GM13977 (cell line): Measurements from ENCODE around the gene FCGBP.

ENCODE experiments used
- DNase-seq: peaks from one replicate; pipeline ENCODE4 v3.0.0; 2012; ENCODE audit warnings: low spot score
- in situ Hi-C: fragments of 300-500 bp; cut with MboI; formaldehyde crosslinking; loops from one replicate; pipeline ENCODE4 v1.12.0; 2022; ENCODE audit warnings: low sequenced_read_pairs, low pct_unique_long_range_greater_than_20kb, mixed read lengths, inconsistent platforms; ENCODE audit not compliant: unreplicated experiment
- TF ChIP-seq, protein P1 (sequence below): IDR thresholded peaks from 2 replicates; pipeline ENCODE4 v1.5.1; 2012; ENCODE audit warnings: mild to moderate bottlenecking, control low read depth; ENCODE audit not compliant: insufficient read depth; ENCODE audit errors: extremely low read depth, missing control alignments

The FCGBP gene

GRCh38 chr19:39935364-39935661, 879 bp upstream of the FCGBP start:
- in situ Hi-C loops, result no loop called here
- DNase-seq, result no peak
- TF ChIP-seq, protein P1, sequence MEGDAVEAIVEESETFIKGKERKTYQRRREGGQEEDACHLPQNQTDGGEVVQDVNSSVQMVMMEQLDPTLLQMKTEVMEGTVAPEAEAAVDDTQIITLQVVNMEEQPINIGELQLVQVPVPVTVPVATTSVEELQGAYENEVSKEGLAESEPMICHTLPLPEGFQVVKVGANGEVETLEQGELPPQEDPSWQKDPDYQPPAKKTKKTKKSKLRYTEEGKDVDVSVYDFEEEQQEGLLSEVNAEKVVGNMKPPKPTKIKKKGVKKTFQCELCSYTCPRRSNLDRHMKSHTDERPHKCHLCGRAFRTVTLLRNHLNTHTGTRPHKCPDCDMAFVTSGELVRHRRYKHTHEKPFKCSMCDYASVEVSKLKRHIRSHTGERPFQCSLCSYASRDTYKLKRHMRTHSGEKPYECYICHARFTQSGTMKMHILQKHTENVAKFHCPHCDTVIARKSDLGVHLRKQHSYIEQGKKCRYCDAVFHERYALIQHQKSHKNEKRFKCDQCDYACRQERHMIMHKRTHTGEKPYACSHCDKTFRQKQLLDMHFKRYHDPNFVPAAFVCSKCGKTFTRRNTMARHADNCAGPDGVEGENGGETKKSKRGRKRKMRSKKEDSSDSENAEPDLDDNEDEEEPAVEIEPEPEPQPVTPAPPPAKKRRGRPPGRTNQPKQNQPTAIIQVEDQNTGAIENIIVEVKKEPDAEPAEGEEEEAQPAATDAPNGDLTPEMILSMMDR, result no peak

DNA sequence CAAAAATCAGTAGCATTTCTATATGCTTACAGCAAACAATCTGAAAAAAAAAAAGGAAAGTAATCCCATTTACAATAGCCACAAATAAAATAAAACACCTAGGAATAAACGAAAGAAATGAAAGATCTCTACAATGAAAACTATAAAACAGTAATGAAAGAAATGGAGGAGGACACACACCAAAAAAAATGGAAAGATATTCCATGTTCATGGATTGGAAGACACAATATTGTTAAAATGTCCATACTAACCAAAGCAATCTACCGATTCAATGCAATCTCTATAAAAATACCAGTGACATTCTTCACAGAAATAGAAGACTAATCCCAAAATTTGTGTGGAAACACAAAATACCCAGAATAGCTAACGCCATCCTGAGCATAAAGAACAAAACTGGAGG, 4.7 kb downstream of the FCGBP start:
- in situ Hi-C loops, result no loop called here
- DNase-seq, result no peak
- TF ChIP-seq, protein P1, result no peak

DNA sequence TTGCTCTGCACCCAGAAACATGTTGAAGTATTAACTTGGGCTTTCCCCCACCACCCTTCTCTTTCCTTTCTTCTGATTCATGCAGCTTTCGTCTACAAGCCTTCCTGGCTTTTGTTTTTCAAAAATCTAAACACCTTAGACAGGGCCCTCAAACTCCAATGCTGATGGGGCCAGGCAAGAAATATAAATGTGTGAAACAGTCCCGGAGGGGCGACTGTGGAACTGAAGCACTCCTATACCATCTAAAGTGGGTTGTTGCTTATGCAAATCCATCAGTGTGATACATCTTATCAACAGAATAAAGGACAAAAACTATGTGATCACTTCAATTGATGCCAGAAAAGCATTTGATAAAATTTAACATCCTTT, 6.1 kb downstream of the FCGBP start:
- in situ Hi-C loops, result no loop called here

DNA sequence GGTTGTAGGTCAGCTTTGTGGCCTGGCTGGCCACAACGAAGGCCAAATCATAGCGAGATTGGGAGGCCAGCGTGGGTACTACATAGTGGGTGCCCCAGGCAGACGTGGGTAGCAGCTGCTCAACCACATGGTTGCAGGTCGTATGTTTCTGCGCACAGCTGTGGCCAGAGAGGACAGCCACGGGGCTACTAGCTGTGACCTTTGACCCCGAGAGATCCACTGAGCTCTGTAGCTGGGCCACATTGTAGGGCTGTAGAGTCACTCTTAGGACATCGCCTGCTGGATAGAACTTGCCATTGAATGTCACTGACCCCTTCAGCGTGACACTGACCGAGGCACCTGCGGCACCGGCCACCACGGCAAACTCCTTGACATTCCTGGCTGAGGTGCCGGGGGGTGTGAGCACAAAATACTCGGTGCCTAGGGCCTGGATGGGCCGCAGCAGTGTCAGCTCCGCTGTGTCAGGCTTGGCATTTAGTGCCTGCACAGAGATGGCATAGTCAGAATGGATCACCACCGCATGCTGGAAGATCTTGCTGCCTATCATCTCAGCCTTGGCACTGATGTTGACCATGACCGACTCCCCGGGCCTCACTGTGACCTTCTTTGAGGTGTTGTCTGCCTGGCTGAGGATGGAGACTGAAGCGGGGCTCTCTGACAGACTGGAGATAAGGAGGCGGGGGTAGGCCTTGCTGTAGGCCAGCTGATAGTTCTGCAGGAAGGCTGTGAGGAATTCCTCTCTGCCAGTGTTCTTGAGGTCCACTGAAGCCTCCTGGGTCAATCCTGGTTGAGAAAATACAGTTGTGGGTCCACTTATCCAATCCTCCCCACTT, 6.7 kb downstream of the FCGBP start:
- DNase-seq, result no peak
- in situ Hi-C loops, result no loop called here
- TF ChIP-seq, protein P1, result no peak

More for the DNA sequence above, 6.1 kb downstream of the FCGBP start:
- DNase-seq, result no peak
- TF ChIP-seq, protein P1, result no peak

GRCh38 chr19:39927076-39927475, 7.4 kb downstream of the FCGBP start:
- no peak for DNase-seq
- TF ChIP-seq, protein P1, result no peak

DNA sequence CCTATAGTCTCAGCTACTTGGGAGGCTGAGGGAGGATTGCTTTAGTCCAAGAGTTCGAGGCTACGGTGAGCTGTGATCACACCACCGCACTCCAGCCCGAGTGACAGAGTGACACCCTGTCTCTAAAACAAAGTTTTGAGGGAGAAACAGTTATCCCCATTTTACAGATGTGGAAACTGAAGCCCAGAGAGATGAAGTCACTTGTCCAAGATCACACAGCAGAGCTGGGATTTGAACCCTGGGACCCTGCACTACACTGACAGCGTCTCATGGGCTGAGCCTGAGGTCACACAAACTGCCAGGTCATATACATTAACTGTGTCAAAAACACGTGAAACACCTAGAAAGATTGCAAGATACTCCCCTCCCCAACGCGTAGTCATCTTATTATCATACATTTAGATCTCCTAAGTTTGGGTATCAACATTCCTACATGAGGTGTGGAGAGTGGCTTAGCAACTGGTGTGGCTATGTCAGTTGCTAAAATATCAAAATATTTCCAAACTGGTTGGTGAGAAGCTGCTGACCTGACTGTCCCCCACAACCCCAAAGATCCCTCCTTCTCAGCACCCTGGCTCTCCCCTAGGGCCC, 8.2 kb downstream of the FCGBP start:
- TF ChIP-seq, protein P1, result no peak
- in situ Hi-C loops, result no loop called here
- DNase-seq, result no peak

More at GRCh38 chr19:39927076-39927475, 7.4 kb downstream of the FCGBP start:
- in situ Hi-C loops, result no loop called here
